ENCODE measurements around the gene UCHL5.
"Not testable (repeated sequence)": the region's sequence is repeated elsewhere in the genome, so short reads cannot be mapped to it uniquely, and the experiment has no call there.

The UCHL5 gene

GRCh38 chr1:193005785-193006184, 53.4 kb downstream of the UCHL5 start:
- no peak for FAIRE-seq

GRCh38 chr1:192998536-192998935, 60.6 kb downstream of the UCHL5 start:
- no peak for FAIRE-seq

- FAIRE-seq: no peak
These were observed 65.0 kb downstream of the UCHL5 start for GRCh38 chr1:192994141-192994540.

GRCh38 chr1:192993426-192994085, 65.6 kb downstream of the UCHL5 start:
- no peak for FAIRE-seq

GRCh38 chr1:192986748-192987334, 72.3 kb downstream of the UCHL5 start:
- not testable (repeated sequence) for FAIRE-seq

- FAIRE-seq: no peak
These were observed 72.9 kb downstream of the UCHL5 start for GRCh38 chr1:192986110-192986747.

GRCh38 chr1:192984080-192984479, 75.1 kb downstream of the UCHL5 start:
- FAIRE-seq: no peak

GRCh38 chr1:192983349-192983980, 75.7 kb downstream of the UCHL5 start:
- no peak for FAIRE-seq

- no peak for FAIRE-seq
These were observed 78.3 kb downstream of the UCHL5 start for GRCh38 chr1:192980856-192981255.

- FAIRE-seq: not testable (repeated sequence)
These were observed 78.8 kb downstream of the UCHL5 start for GRCh38 chr1:192980334-192980733.

GRCh38 chr1:192979542-192979941, 79.6 kb downstream of the UCHL5 start:
- FAIRE-seq: no peak

GRCh38 chr1:192978195-192978710, 80.9 kb downstream of the UCHL5 start:
- FAIRE-seq: no peak

GRCh38 chr1:192977089-192977706, 82.0 kb downstream of the UCHL5 start:
- FAIRE-seq: no peak

- no peak for FAIRE-seq
These were observed 82.6 kb downstream of the UCHL5 start for GRCh38 chr1:192976576-192976975.

- no peak for FAIRE-seq
These were observed 84.5 kb downstream of the UCHL5 start for GRCh38 chr1:192974701-192975100.

GRCh38 chr1:192973988-192974387, 85.2 kb downstream of the UCHL5 start:
- peak; percentile 20 for FAIRE-seq

- FAIRE-seq: no peak
These were observed 86.0 kb downstream of the UCHL5 start for GRCh38 chr1:192973202-192973601.

GRCh38 chr1:192969091-192969490, 90.1 kb downstream of the UCHL5 start:
- FAIRE-seq: no peak

GRCh38 chr1:192968323-192968722, 90.8 kb downstream of the UCHL5 start:
- FAIRE-seq: no peak

GRCh38 chr1:192967901-192968300, 91.3 kb downstream of the UCHL5 start:
- FAIRE-seq: peak; percentile 29

GRCh38 chr1:192967211-192967877, 91.8 kb downstream of the UCHL5 start:
- no peak for FAIRE-seq

GRCh38 chr1:192966073-192966472, 93.1 kb downstream of the UCHL5 start:
- no peak for FAIRE-seq

GRCh38 chr1:192962901-192963300, 96.3 kb downstream of the UCHL5 start:
- no peak for FAIRE-seq

Measured in TTC549 (cell line).